ENCODE measurements around the gene SELENOM.
A peak's percentile ranks its signal among the peaks of the same experiment; 100 is the strongest.

Gene SELENOM

DNA sequence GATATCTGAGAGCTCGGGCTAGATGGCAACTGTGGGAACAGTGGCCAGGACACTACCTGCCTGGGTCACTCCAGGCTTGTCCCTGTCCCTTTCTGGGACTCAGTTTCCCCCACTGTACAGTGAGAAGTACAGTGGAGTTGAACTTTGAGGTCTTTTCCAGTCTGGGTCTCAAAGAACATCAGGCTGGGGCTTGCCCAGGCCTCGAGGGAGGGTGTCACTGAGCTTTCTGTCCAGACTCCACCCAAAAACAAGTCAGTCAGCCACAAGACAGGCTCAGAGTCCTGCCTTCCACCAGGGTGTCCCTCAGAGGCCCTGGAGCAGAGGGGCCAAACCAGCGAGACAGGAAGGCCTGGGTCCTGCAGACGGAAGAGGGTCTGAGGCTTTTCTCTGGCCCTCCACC lies 34.9 kb upstream of the SELENOM start:
- no peaks in the 10 kb centered on the region for H3K4me1 ChIP-seq (ENCODE audit: control insufficient read depth, insufficient read depth, low read length)
- no peak overlapping the region for H3K4me3 ChIP-seq (ENCODE audit: low read length)
- no peaks in the 10 kb centered on the region for H3K36me3 ChIP-seq (ENCODE audit: control insufficient read depth, insufficient read depth, low read length, severe bottlenecking)
- no peak overlapping the region for H3K9ac ChIP-seq (ENCODE audit: low read length)
- DNase-seq (ENCODE audit: low read depth) = no peak
- H3K27me3 ChIP-seq (replicated peaks; ENCODE audit: control insufficient read depth, insufficient read depth, low read length) = peaks cover 34% of the 10 kb centered on the region
- H3K9me3 ChIP-seq (ENCODE audit: control insufficient read depth, low read length) = peaks cover 13% of the 10 kb centered on the region

DNA sequence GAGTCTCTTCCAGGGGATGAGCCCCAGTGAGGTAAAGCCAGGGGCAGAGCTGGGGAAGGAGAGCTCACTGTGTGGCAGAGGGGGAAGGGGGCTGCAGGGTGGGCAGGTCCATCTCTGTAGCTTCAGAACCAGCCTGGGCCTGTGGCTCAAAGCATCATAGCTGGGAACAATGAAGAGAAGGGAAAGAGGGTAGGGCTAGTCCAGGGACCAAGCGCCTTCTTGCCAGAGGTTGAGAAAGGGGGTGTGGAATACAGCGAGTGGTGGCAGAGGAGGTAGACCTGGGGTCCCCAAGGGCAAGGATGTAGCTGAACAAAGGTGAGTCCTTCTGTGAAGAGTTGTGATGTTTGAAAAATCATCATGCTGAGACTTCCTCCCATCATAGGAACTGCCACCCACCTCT lies 34.2 kb upstream of the SELENOM start:
- Histone ChIP-seq H3K9ac (ENCODE audit: low read length) (no peak overlapping the region), H3K9me3 (ENCODE audit: control insufficient read depth, low read length) (peaks cover 9% of the 10 kb centered on the region), H3K4me3 (ENCODE audit: low read length) (no peak overlapping the region), H3K36me3 (ENCODE audit: control insufficient read depth, insufficient read depth, low read length, severe bottlenecking) (no peaks in the 10 kb centered on the region), H3K27me3 (replicated peaks; ENCODE audit: control insufficient read depth, insufficient read depth, low read length) (peaks cover 34% of the 10 kb centered on the region), H3K4me1 (ENCODE audit: control insufficient read depth, insufficient read depth, low read length) (no peaks in the 10 kb centered on the region)
- no peak for DNase-seq (ENCODE audit: low read depth)

DNA sequence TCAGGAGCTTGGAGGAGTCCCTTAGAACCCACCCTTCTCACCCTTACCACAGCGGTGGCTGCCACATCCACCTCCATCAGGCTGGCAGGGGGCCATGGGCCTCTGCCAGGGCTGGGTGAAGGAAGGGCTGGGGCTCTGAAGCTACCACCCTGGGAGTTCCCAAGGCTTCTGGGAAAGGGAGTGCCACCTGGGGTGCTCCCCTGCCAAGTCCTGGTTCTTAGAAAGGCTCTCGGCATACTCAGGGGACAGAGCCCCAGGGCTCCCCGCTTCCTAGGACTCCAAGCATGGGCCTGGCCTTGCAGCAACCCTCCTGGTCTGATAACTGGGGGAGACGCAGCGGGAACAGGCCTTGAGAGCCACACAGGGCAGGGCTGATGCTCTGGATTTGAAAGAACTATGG lies 33.4 kb upstream of the SELENOM start:
- DNase-seq (ENCODE audit: low read depth) = no peak
- H3K36me3 ChIP-seq (ENCODE audit: control insufficient read depth, insufficient read depth, low read length, severe bottlenecking) = no peaks in the 10 kb centered on the region
- peaks cover 9% of the 10 kb centered on the region for H3K9me3 ChIP-seq (ENCODE audit: control insufficient read depth, low read length)
- no peak overlapping the region for H3K4me3 ChIP-seq (ENCODE audit: low read length)
- no peak overlapping the region for H3K9ac ChIP-seq (ENCODE audit: low read length)
- no peaks in the 10 kb centered on the region for H3K4me1 ChIP-seq (ENCODE audit: control insufficient read depth, insufficient read depth, low read length)
- peaks cover 35% of the 10 kb centered on the region for H3K27me3 ChIP-seq (replicated peaks; ENCODE audit: control insufficient read depth, insufficient read depth, low read length)

DNA sequence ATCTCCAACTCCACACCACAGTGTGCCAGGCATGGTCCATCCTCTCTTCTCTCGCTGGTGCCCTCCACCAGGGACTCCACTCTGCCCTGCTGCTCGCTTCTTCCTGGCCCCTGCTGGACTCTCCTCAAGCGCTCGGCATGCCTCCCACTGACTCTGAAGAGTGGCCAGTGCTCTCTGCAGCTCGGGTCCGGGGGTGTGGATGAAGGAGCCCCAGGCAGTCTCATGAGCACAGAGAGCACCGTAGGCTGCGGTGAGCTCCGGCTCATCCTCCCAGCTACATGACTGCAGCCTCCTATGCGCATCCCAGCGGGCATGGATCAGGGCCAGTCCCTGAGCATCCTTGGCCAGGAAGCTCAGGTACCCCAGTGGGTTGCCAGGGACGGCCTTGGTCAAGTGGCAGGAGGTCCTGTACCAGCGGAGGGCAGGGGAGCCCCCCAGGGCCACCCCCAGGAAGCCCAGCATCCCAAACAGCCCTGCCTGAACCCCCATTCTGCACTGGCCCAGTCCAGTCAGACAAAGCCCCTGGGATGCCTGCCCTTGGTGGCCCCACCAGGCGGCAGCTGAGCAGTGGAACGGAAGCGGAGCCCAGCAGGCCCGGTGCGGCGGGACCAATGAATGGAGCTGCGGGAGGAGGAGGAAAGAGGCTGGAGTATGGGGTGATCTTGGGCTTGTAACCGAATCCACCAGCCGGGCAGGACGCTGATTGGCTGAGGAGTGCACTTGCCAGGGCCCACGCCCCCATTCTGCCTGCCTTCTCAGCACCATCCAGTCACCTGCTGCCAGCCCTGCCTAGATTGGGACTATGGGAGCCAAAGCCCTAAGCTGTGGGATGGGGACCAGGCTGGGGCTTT lies 32.7 kb upstream of the SELENOM start, which contains the start of gene PLA2G3:
Gene PLA2G3 (minus strand): TSS at position 643 of the 851 bp plus-strand sequence. CDS start 154 bp downstream, at position 489.
- Histone ChIP-seq H3K27me3 (replicated peaks; ENCODE audit: control insufficient read depth, insufficient read depth, low read length) (peaks cover 42% of the 10 kb centered on the region), H3K9me3 (ENCODE audit: control insufficient read depth, low read length) (peaks cover 9% of the 10 kb centered on the region), H3K4me3 (ENCODE audit: low read length) (no peak within 1 kb of the TSS), H3K9ac (ENCODE audit: low read length) (no peak within 1 kb of the TSS), H3K4me1 (ENCODE audit: control insufficient read depth, insufficient read depth, low read length) (no peaks in the 10 kb centered on the region), H3K36me3 (ENCODE audit: control insufficient read depth, insufficient read depth, low read length, severe bottlenecking) (no peaks in the 10 kb centered on the region)
- peak; percentile 27 for DNase-seq (ENCODE audit: low read depth)

DNA sequence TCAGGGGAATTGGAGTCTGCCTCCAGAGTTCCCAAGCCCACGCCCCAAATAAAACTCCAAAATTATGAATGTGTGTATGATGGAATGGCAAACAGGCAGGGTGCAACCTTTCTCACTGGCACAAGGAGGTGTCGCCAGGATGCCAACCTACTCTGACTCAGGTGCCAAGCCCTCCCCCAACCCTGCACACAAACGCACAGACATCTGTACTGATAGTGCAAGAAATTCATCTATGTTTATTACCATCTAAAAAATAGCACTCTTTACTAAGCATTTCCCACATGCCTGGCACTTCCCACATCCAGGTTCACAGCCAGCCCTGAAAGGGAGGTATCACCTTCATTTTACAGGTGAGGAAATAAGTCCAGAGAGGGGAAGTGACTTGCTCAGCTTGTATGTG lies 31.7 kb upstream of the SELENOM start:
- H3K36me3 ChIP-seq (ENCODE audit: control insufficient read depth, insufficient read depth, low read length, severe bottlenecking) = no peaks in the 10 kb centered on the region
- H3K9me3 ChIP-seq (ENCODE audit: control insufficient read depth, low read length) = peaks cover under 1% of the 10 kb centered on the region
- no peaks in the 10 kb centered on the region for H3K4me1 ChIP-seq (ENCODE audit: control insufficient read depth, insufficient read depth, low read length)
- H3K9ac ChIP-seq (ENCODE audit: low read length) = no peak overlapping the region
- no peak for DNase-seq (ENCODE audit: low read depth)
- H3K4me3 ChIP-seq (ENCODE audit: low read length) = no peak overlapping the region
- H3K27me3 ChIP-seq (replicated peaks; ENCODE audit: control insufficient read depth, insufficient read depth, low read length) = peaks cover 45% of the 10 kb centered on the region

DNA sequence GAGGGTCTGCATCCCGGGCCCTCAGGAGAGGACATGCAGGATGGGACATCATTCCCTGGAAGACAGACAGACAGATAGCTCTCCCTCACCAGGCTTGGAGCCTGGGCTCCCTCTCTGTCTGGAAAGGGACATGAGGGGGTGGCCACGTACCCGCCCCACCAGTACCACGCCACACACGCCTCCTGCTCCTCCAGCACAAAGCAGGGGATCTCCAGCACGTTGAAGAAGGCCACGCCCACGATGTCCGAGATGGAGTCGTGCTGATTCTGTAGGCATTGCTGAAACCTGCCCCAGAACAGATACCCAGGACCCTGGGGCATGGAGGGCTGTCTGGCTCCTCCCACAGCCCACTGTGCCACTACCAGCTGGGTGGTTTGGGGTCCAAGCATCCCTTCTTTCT lies 30.8 kb upstream of the SELENOM start:
- Histone ChIP-seq H3K4me1 (ENCODE audit: control insufficient read depth, insufficient read depth, low read length) (no peaks in the 10 kb centered on the region), H3K36me3 (ENCODE audit: control insufficient read depth, insufficient read depth, low read length, severe bottlenecking) (no peaks in the 10 kb centered on the region), H3K4me3 (ENCODE audit: low read length) (no peak overlapping the region), H3K9me3 (ENCODE audit: control insufficient read depth, low read length) (no peaks in the 10 kb centered on the region), H3K9ac (ENCODE audit: low read length) (no peak overlapping the region), H3K27me3 (replicated peaks; ENCODE audit: control insufficient read depth, insufficient read depth, low read length) (peaks cover 45% of the 10 kb centered on the region)
- no peak for DNase-seq (ENCODE audit: low read depth)

DNA sequence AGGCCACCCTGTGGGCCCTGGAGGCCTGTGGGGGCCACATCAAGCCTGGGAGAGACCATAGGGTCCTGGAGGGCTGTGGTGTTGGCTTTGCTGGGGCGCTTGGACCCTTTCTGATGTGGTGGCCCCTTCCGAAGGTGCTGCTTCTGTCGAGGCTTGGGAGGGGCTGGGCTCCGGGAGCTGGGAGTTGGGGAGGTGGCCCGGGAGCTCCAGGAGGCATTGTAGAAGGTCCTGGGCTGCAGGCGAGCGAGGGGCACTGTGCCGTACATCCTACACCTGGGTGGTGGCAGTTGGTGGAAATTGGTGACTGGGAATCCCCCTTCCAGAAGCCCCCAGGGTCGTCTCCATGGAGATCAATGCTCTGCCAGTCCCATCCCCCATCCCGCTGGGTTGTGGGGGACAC lies 30.4 kb upstream of the SELENOM start:
- Histone ChIP-seq H3K4me1 (ENCODE audit: control insufficient read depth, insufficient read depth, low read length) (no peaks in the 10 kb centered on the region), H3K9ac (ENCODE audit: low read length) (no peak overlapping the region), H3K27me3 (replicated peaks; ENCODE audit: control insufficient read depth, insufficient read depth, low read length) (peaks cover 45% of the 10 kb centered on the region), H3K36me3 (ENCODE audit: control insufficient read depth, insufficient read depth, low read length, severe bottlenecking) (no peaks in the 10 kb centered on the region), H3K9me3 (ENCODE audit: control insufficient read depth, low read length) (no peaks in the 10 kb centered on the region), H3K4me3 (ENCODE audit: low read length) (no peak overlapping the region)
- DNase-seq (ENCODE audit: low read depth) = no peak

DNA sequence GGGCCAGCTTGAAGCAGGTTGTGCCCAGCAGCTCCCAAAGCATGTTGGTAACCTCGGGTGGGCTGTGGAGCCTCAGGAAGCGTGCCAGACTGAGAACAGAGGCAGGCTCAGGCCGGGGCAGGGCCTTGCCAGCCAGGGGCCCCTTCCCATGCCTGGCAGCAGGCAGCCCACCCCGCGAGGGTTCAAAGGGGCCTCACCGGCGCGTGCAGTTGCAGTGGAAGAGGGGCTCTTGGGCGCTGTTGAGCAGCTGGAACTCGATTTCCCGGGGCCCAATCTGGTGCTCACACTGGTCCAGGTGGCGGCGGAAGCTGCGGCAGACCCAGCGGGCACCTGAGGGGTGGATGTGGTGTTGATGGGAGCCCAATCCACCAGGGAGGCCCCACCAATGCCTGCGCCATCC lies 29.3 kb upstream of the SELENOM start:
- Histone ChIP-seq H3K9me3 (ENCODE audit: control insufficient read depth, low read length) (no peaks in the 10 kb centered on the region), H3K4me3 (ENCODE audit: low read length) (no peak overlapping the region), H3K9ac (ENCODE audit: low read length) (no peak overlapping the region), H3K27me3 (replicated peaks; ENCODE audit: control insufficient read depth, insufficient read depth, low read length) (peaks cover 45% of the 10 kb centered on the region), H3K4me1 (ENCODE audit: control insufficient read depth, insufficient read depth, low read length) (no peaks in the 10 kb centered on the region), H3K36me3 (ENCODE audit: control insufficient read depth, insufficient read depth, low read length, severe bottlenecking) (no peaks in the 10 kb centered on the region)
- no peak for DNase-seq (ENCODE audit: low read depth)

DNA sequence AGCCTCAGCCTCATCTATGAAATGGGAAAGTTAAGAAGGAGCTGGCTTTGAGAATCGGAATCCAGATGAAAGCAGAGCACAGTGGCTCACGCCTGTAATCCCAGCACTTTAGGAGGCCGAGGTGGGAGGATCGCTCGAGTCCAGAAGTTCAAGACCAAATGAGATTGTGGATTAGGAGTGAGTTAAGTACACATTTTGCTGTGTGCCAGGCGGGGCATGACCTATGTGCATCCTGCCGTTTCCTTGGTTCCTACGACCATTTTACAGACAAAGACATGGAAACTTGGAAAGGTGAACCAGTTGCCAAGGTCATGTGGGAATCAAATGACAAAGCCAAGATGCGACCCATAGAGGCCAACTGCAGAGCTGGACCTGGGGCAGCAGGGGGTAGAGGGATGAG lies 28.8 kb upstream of the SELENOM start:
- no peak overlapping the region for H3K9ac ChIP-seq (ENCODE audit: low read length)
- no peaks in the 10 kb centered on the region for H3K36me3 ChIP-seq (ENCODE audit: control insufficient read depth, insufficient read depth, low read length, severe bottlenecking)
- H3K9me3 ChIP-seq (ENCODE audit: control insufficient read depth, low read length) = no peaks in the 10 kb centered on the region

DNA sequence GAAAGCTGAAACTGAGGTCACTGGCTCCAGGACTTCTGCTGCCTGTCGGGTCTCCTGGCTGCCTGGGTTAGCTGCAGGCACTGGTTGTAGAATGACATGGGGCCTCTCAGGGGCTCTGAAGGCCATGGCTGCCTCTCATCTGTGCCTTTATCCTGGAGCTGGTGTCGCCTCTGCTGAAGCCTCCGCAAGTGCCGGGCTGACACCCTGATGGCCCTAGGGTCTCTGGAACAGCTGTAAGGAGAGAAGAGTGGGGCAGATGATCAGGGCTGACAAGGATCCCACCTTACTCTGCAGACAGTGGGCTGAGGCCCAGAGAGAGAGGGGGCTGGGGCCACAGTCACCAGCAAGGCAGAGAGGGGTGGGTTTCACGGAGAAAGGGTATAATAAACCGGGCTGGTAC lies 28.3 kb upstream of the SELENOM start:
- H3K9ac ChIP-seq (ENCODE audit: low read length) = no peak overlapping the region
- no peaks in the 10 kb centered on the region for H3K9me3 ChIP-seq (ENCODE audit: control insufficient read depth, low read length)
- H3K27me3 ChIP-seq (replicated peaks; ENCODE audit: control insufficient read depth, insufficient read depth, low read length) = peaks cover 38% of the 10 kb centered on the region
- no peak for DNase-seq (ENCODE audit: low read depth)
- no peaks in the 10 kb centered on the region for H3K36me3 ChIP-seq (ENCODE audit: control insufficient read depth, insufficient read depth, low read length, severe bottlenecking)
- no peaks in the 10 kb centered on the region for H3K4me1 ChIP-seq (ENCODE audit: control insufficient read depth, insufficient read depth, low read length)
- no peak overlapping the region for H3K4me3 ChIP-seq (ENCODE audit: low read length)

More for the DNA sequence above, 28.8 kb upstream of the SELENOM start:
- no peak for DNase-seq (ENCODE audit: low read depth)
- Histone ChIP-seq H3K4me3 (ENCODE audit: low read length) (no peak overlapping the region), H3K27me3 (replicated peaks; ENCODE audit: control insufficient read depth, insufficient read depth, low read length) (peaks cover 42% of the 10 kb centered on the region), H3K4me1 (ENCODE audit: control insufficient read depth, insufficient read depth, low read length) (no peaks in the 10 kb centered on the region)

DNA sequence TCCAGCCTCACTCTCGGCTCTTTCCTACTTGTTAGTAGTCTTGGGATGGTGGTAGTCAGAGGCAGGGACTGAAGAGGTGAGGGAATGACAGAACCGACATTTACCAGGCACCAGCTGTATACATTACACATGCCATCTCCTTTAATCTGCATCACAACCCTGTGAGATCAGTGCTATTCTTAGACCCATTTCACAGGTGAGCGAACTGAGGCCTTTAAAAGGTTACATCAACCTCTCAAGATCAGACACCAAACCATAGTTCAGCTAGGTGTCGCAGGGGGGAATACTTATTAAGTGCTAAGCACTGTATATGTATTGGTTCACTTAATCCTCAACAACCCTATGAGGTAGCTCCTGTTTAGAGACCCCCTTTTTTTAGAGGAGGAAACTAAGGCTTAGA lies 27.3 kb upstream of the SELENOM start:
- H3K27me3 ChIP-seq (replicated peaks; ENCODE audit: control insufficient read depth, insufficient read depth, low read length) = peaks cover 29% of the 10 kb centered on the region
- no peaks in the 10 kb centered on the region for H3K4me1 ChIP-seq (ENCODE audit: control insufficient read depth, insufficient read depth, low read length)
- H3K36me3 ChIP-seq (ENCODE audit: control insufficient read depth, insufficient read depth, low read length, severe bottlenecking) = no peaks in the 10 kb centered on the region
- DNase-seq (ENCODE audit: low read depth) = no peak
- no peaks in the 10 kb centered on the region for H3K9me3 ChIP-seq (ENCODE audit: control insufficient read depth, low read length)
- H3K9ac ChIP-seq (ENCODE audit: low read length) = no peak overlapping the region
- no peak overlapping the region for H3K4me3 ChIP-seq (ENCODE audit: low read length)

DNA sequence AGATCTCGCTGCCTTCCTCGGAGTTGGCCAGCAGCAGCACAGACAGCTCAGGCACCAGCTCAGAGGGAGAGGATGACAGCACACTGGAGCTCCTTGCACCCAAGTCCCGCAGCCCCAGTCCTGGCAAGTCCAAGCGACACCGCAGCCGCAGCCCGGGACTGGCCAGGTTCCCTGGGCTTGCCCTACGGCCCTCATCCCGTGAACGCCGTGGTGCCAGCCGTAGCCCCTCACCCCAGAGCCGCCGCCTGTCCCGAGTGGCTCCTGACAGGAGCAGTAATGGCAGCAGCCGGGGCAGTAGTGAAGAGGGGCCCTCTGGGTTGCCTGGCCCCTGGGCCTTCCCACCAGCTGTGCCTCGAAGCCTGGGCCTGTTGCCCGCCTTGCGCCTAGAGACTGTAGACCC lies 26.5 kb upstream of the SELENOM start:
- H3K36me3 ChIP-seq (ENCODE audit: control insufficient read depth, insufficient read depth, low read length, severe bottlenecking) = no peaks in the 10 kb centered on the region
- peaks cover 21% of the 10 kb centered on the region for H3K27me3 ChIP-seq (replicated peaks; ENCODE audit: control insufficient read depth, insufficient read depth, low read length)
- no peaks in the 10 kb centered on the region for H3K9me3 ChIP-seq (ENCODE audit: control insufficient read depth, low read length)
- no peak overlapping the region for H3K4me3 ChIP-seq (ENCODE audit: low read length)
- no peak overlapping the region for H3K9ac ChIP-seq (ENCODE audit: low read length)
- DNase-seq (ENCODE audit: low read depth) = no peak
- H3K4me1 ChIP-seq (ENCODE audit: control insufficient read depth, insufficient read depth, low read length) = no peaks in the 10 kb centered on the region

All from adipocyte (in vitro differentiated cells).